HCT116 (cell line): ENCODE data around the gene ADARB2. TPM values are rescaled to one million over a fixed set of nuclear protein-coding genes. Genes with fewer than 3 reads are reported as not detected.

Experiments
- ATAC-seq: fragments of 200-7000 bp; cut with Tn5 transposase; 2 replicates; pipeline ENCODE4 v1.9.1; 2020; ENCODE audit warnings: mild to moderate bottlenecking, moderate library complexity
- BruUV-seq: library from RNA; stranded (reverse); fragments of 400-500 nt; replicated peaks from 2 replicates; lab custom pipeline; 2021; lab: Mats Ljungman, UMichigan
- CTCF ChIA-PET: fragments of 300-600 bp; sonication (Branson Sonifier 250); formaldehyde crosslinking; loops from one replicate; lab custom pipeline; 2021; ENCODE audit warnings: antibody characterized with exemption; lab: Charles Lee
- POLR2A ChIA-PET: fragments of 300-600, 350-600 bp; sonication (Branson Sonifier 250); formaldehyde crosslinking; loops from one replicate; lab custom pipeline; 2021; ENCODE audit warnings: antibody characterized with exemption; lab: Charles Lee
- RAD21 ChIA-PET, 2 experiments: fragments of 300-600 bp; sonication (Branson Sonifier 250); formaldehyde crosslinking; loops; one replicate each; lab custom pipeline; 2023; ENCODE audit warnings: low total read pairs in 2 of 2; ENCODE audit not compliant: uncharacterized antibody in 2 of 2, unreplicated experiment in 2 of 2, low non-redundant PET in 1 of 2; lab: Charles Lee
- DNase-seq: peaks from one replicate; pipeline ENCODE4 v3.0.0-alpha.2; 2010; ENCODE audit warnings: low read depth, low spot score
- H2AFZ ChIP-seq: fragments of 200-600 bp; shearing (Covaris generic), sonication (generic); 2 replicates; pipeline ENCODE4 v1.6.1; 2017; ENCODE audit warnings: low read depth, mixed run types, mixed read lengths, antibody characterized with exemption, low read length; ENCODE audit not compliant: poor library complexity, severe bottlenecking
- H3K27ac ChIP-seq: 2 replicates; pipeline ENCODE4 v1.5.1; 2012; ENCODE audit warnings: low read depth, low read length
- H3K27me3 ChIP-seq: fragments of 200-600 bp; sonication (generic); 2 replicates; pipeline ENCODE4 v1.6.1; 2016; ENCODE audit warnings: mixed run types, low read length, mixed read lengths; ENCODE audit not compliant: insufficient read depth
- H3K36me3 ChIP-seq, 2 experiments: fragments of 200-500 bp in 1 of 2; fragments of 200-600 bp in 1 of 2; sonication (Bioruptor generic) in 1 of 2; sonication (generic) in 1 of 2; 2 replicates each; pipeline versions ENCODE4 v1.5.1 to v1.6.1; 2014 to 2016; ENCODE audit warnings: low read length in 2 of 2, inconsistent platforms in 1 of 2, mixed read lengths in 1 of 2, mixed run types in 1 of 2; ENCODE audit not compliant: insufficient read depth in 2 of 2, control insufficient read depth in 1 of 2
- H3K4me1 ChIP-seq, 2 experiments: fragments of 200-600 bp in 1 of 2; sonication (generic) in 1 of 2; 2 replicates each; pipeline versions ENCODE4 v1.5.1 to v1.6.1; 2012 to 2017; ENCODE audit warnings: low read length in 2 of 2, inconsistent platforms in 1 of 2, mild to moderate bottlenecking in 1 of 2, mixed read lengths in 1 of 2, mixed run types in 1 of 2, moderate library complexity in 1 of 2; ENCODE audit not compliant: insufficient read depth in 2 of 2, control insufficient read depth in 1 of 2
- H3K4me2 ChIP-seq: fragments of 200-600 bp; sonication (generic); 2 replicates; pipeline ENCODE4 v1.6.1; 2017; ENCODE audit warnings: mixed run types, low read length, mixed read lengths
- H3K4me3 ChIP-seq, 2 experiments: fragments of 200-600 bp in 1 of 2; sonication (generic) in 1 of 2; replicated peaks in 1 of 2; 2 replicates each; pipeline ENCODE4 v1.5.1; 2011 to 2016; ENCODE audit warnings: low read length in 2 of 2, control low read depth in 1 of 2, low read depth in 1 of 2, mild to moderate bottlenecking in 1 of 2, mixed read lengths in 1 of 2, mixed run types in 1 of 2
- H3K79me2 ChIP-seq: fragments of 200-600 bp; sonication (generic); 2 replicates; pipeline ENCODE4 v1.6.1; 2017; ENCODE audit warnings: mild to moderate bottlenecking, mixed run types, low read length, moderate library complexity, mixed read lengths; ENCODE audit not compliant: insufficient read depth
- H3K9ac ChIP-seq: fragments of 200-600 bp; sonication (generic); 2 replicates; pipeline ENCODE4 v1.6.1; 2016; ENCODE audit warnings: low read length, mixed read lengths
- H3K9me2 ChIP-seq: fragments of 200-600 bp; sonication (generic), shearing (Covaris generic); 2 replicates; pipeline ENCODE4 v1.6.1; 2017; ENCODE audit warnings: mixed run types, mild to moderate bottlenecking, moderate library complexity; ENCODE audit not compliant: insufficient read depth
- H3K9me3 ChIP-seq, 2 experiments: fragments of 200-500 bp in 1 of 2; fragments of 200-600 bp in 1 of 2; sonication (Bioruptor generic) in 1 of 2; sonication (generic) in 1 of 2; 2 replicates each; pipeline ENCODE4 v1.6.1; 2014 to 2017; ENCODE audit warnings: low read length in 2 of 2, mixed read lengths in 2 of 2, inconsistent platforms in 1 of 2, low read depth in 1 of 2, mild to moderate bottlenecking in 1 of 2, mixed run types in 1 of 2, moderate library complexity in 1 of 2; ENCODE audit not compliant: control insufficient read depth in 1 of 2, insufficient read depth in 1 of 2
- H4K20me1 ChIP-seq: fragments of 200-600 bp; sonication (generic), shearing (Covaris generic); 2 replicates; pipeline ENCODE4 v1.6.1; 2017; ENCODE audit warnings: mixed run types, mild to moderate bottlenecking, moderate library complexity; ENCODE audit not compliant: insufficient read depth
- CBX3 ChIP-seq: IDR thresholded peaks from 2 replicates; pipeline ENCODE4 v1.6.1; 2012; ENCODE audit warnings: low read depth
- CEBPB ChIP-seq: IDR thresholded peaks from 2 replicates; pipeline ENCODE4 v1.6.1; 2012; ENCODE audit warnings: low read depth
- EGR1 ChIP-seq: IDR thresholded peaks from 2 replicates; pipeline ENCODE4 v1.6.1; 2012; ENCODE audit warnings: low read depth
- ELF1 ChIP-seq: IDR thresholded peaks from 2 replicates; pipeline ENCODE4 v1.6.1; 2012; ENCODE audit warnings: low read depth, borderline replicate concordance
- EZH2 ChIP-seq: fragments of 200-600 bp; sonication (generic); IDR thresholded peaks from 2 replicates; pipeline ENCODE4 v1.6.1; 2017; ENCODE audit warnings: antibody characterized with exemption, mixed run types
- JUND ChIP-seq: IDR thresholded peaks from 2 replicates; pipeline ENCODE4 v1.6.1; 2012
- MAX ChIP-seq: IDR thresholded peaks from 2 replicates; pipeline ENCODE4 v1.6.1; 2012
- SIN3A ChIP-seq: IDR thresholded peaks from 2 replicates; pipeline ENCODE4 v1.6.1; 2012; ENCODE audit warnings: low read depth
- TCF7L2 ChIP-seq: IDR thresholded peaks from 2 replicates; pipeline ENCODE4 v1.7.0; 2011; ENCODE audit warnings: borderline replicate concordance, inconsistent platforms; ENCODE audit not compliant: insufficient read depth, insufficient read length; ENCODE audit errors: extremely low read depth
- YY1 ChIP-seq: IDR thresholded peaks from 2 replicates; pipeline ENCODE4 v1.6.1; 2011; ENCODE audit warnings: low read length, low read depth, moderate library complexity, mild to moderate bottlenecking; ENCODE audit not compliant: insufficient replicate concordance; ENCODE audit errors: extremely low read depth
- ZFX ChIP-seq: fragments of 450-650 bp; IDR thresholded peaks from 2 replicates; pipeline ENCODE4 v1.6.1; 2017
- ZNF274 ChIP-seq: fragments of 200-500 bp; sonication (Bioruptor generic); IDR thresholded peaks from 2 replicates; pipeline ENCODE4 v1.6.1; 2014; ENCODE audit warnings: mild to moderate bottlenecking, low read depth, low read length, inconsistent platforms
- intact Hi-C: fragments of 100-400 bp; cut with micrococcal nuclease; formaldehyde crosslinking; loops from 2 replicates; pipeline ENCODE4 v1.10.0; 2022
- total RNA-seq: library from RNA; stranded (reverse); gene quantifications from one replicate; pipeline ENCODE4 v1.2.1, GENCODE V29; 2021; ENCODE audit not compliant: unreplicated experiment

Gene ADARB2
- total RNA-seq, 1 experiment from 2014 or later = not detected

GRCh38 chr10:1274111-1274661 lies 463.1 kb downstream of the ADARB2 start:
- no peak overlapping the region for H2AFZ ChIP-seq
- BruUV-seq = no TSS peak
- POLR2A ChIA-PET = no interaction called here
- no peaks in the 10 kb centered on the region for H4K20me1 ChIP-seq
- no peak overlapping the region for H3K4me3 ChIP-seq
- H3K27me3 ChIP-seq = peaks cover 3% of the 10 kb centered on the region; the same call in 1 of the 2 replicates
- TF ChIP-seq SIN3A (no peak), TCF7L2 (no peak), CBX3 (no peak), YY1 (no peak), EGR1 (no peak), ZNF274 (no peak), ELF1 (no peak), EZH2 (no peak), JUND (no peak), CEBPB (no peak), MAX (no peak), ZFX (no peak)
- TF ChIP-seq, all 23 proteins: peak for 0
- intact Hi-C loops = no loop called here
- H3K4me1 ChIP-seq = no peaks in the 10 kb centered on the region
- H3K79me2 ChIP-seq = no peaks in the 10 kb centered on the region
- RAD21 ChIA-PET = no interaction called here
- H3K9me3 ChIP-seq = no peaks in the 10 kb centered on the region
- no peaks in the 10 kb centered on the region for H3K9me2 ChIP-seq
- H3K36me3 ChIP-seq = no peaks in the 10 kb centered on the region
- H3K9ac ChIP-seq = no peak overlapping the region
- no peak overlapping the region for H3K4me2 ChIP-seq
- ATAC-seq (no peak), DNase-seq (no peak)
- CTCF ChIA-PET = no interaction called here
- H3K27ac ChIP-seq = no peak overlapping the region
